GM23338 (cell line): ENCODE measurements around the gene ZNF331. TPM values are rescaled to one million over a fixed set of nuclear protein-coding genes. Genes with fewer than 3 reads are reported as not detected.

Source experiments
- ATAC-seq: fragments of 200-7000 bp; cut with Tn5 transposase; 3 replicates; pipeline ENCODE4 v1.9.1; 2020
- DNase-seq: peaks from one replicate; pipeline ENCODE4 v3.0.0-alpha.2; 2015; ENCODE audit warnings: low spot score
- H2AFZ ChIP-seq: fragments of 200-600 bp; sonication (generic); 2 replicates; pipeline ENCODE4 v1.8.0; 2016; ENCODE audit warnings: antibody characterized with exemption, mild to moderate bottlenecking, moderate library complexity
- H3F3A ChIP-seq: fragments of 200-600 bp; sonication (generic); replicated peaks from 2 replicates; pipeline ENCODE4 v1.8.0; 2017; ENCODE audit warnings: antibody characterized with exemption, mixed run types, low read depth
- H3K27ac ChIP-seq: fragments of 200-600 bp; sonication (generic); 2 replicates; pipeline ENCODE4 v1.6.1; 2016; ENCODE audit warnings: low read depth
- H3K27me3 ChIP-seq: fragments of 200-600 bp; sonication (generic); 2 replicates; pipeline ENCODE4 v1.8.0; 2016; ENCODE audit warnings: mild to moderate bottlenecking, mixed run types, moderate library complexity; ENCODE audit not compliant: insufficient read depth
- H3K36me3 ChIP-seq: fragments of 200-600 bp; sonication (generic); 2 replicates; pipeline ENCODE4 v1.8.0; 2016; ENCODE audit warnings: mild to moderate bottlenecking; ENCODE audit not compliant: insufficient read depth
- H3K4me1 ChIP-seq: fragments of 200-600 bp; sonication (generic); 2 replicates; pipeline ENCODE4 v1.8.0; 2016; ENCODE audit warnings: mild to moderate bottlenecking, moderate library complexity; ENCODE audit not compliant: insufficient read depth
- H3K4me2 ChIP-seq: fragments of 200-600 bp; sonication (generic); 2 replicates; pipeline ENCODE4 v1.7.1; 2017; ENCODE audit warnings: mixed run types
- H3K4me3 ChIP-seq: fragments of 200-600 bp; sonication (generic); 2 replicates; pipeline ENCODE4 v1.6.1; 2016; ENCODE audit warnings: mixed run types
- H3K79me2 ChIP-seq: fragments of 200-600 bp; sonication (generic); replicated peaks from 2 replicates; pipeline ENCODE4 v1.8.0; 2017; ENCODE audit warnings: mild to moderate bottlenecking; ENCODE audit not compliant: insufficient read depth
- H3K9me2 ChIP-seq: fragments of 200-600 bp; sonication (generic); 2 replicates; pipeline ENCODE4 v1.8.0; 2017; ENCODE audit not compliant: insufficient read depth
- H4K20me1 ChIP-seq: fragments of 200-600 bp; sonication (generic); replicated peaks from 2 replicates; pipeline ENCODE4 v1.8.0; 2017; ENCODE audit warnings: mild to moderate bottlenecking; ENCODE audit not compliant: insufficient read depth
- H3K27ac Mint-ChIP-seq: 2 replicates; pipeline ENCODE4 v1.8.0; 2020; ENCODE audit warnings: inconsistent platforms, mild to moderate bottlenecking, moderate library complexity, mixed read lengths
- H3K27me3 Mint-ChIP-seq: 3 replicates; pipeline ENCODE4 v1.8.0; 2022; ENCODE audit warnings: low read depth, mild to moderate bottlenecking, moderate library complexity, mixed read lengths, inconsistent platforms; ENCODE audit not compliant: insufficient read depth, poor library complexity
- H3K36me3 Mint-ChIP-seq: 3 replicates; pipeline ENCODE4 v1.8.0; 2021; ENCODE audit warnings: low read depth, mild to moderate bottlenecking, inconsistent platforms, moderate library complexity, mixed read lengths
- H3K4me1 Mint-ChIP-seq: 3 replicates; pipeline ENCODE4 v1.8.0; 2020; ENCODE audit warnings: mild to moderate bottlenecking, inconsistent platforms, mixed read lengths
- H3K4me3 Mint-ChIP-seq: 3 replicates; pipeline ENCODE4 v1.8.0; 2021; ENCODE audit warnings: moderate library complexity, mild to moderate bottlenecking, inconsistent platforms, mixed read lengths
- H3K9me3 Mint-ChIP-seq: 3 replicates; pipeline ENCODE4 v1.8.0; 2020; ENCODE audit warnings: moderate library complexity, mild to moderate bottlenecking, inconsistent platforms, mixed read lengths
- CREB1 ChIP-seq: fragments of 250-450 bp; sonication (Bioruptor Pico); IDR thresholded peaks from 2 replicates; pipeline ENCODE4 v1.5.0; 2020; ENCODE audit warnings: low read depth, mild to moderate bottlenecking, moderate library complexity
- EZH2 ChIP-seq: fragments of 200-600 bp; sonication (generic); IDR thresholded peaks from one replicate; pipeline ENCODE4 v1.8.0; 2017; ENCODE audit warnings: antibody characterized with exemption, mild to moderate bottlenecking, low read depth; ENCODE audit not compliant: unreplicated experiment
- EZH2phosphoT487 ChIP-seq: fragments of 200-600 bp; sonication (generic); IDR thresholded peaks from one replicate; pipeline ENCODE4 v1.8.1; 2018; ENCODE audit warnings: antibody characterized with exemption; ENCODE audit not compliant: unreplicated experiment
- JUNB ChIP-seq: IDR thresholded peaks from one replicate; pipeline ENCODE4 v1.6.1; 2016; ENCODE audit warnings: antibody characterized with exemption; ENCODE audit not compliant: unreplicated experiment
- NANOG ChIP-seq: IDR thresholded peaks from 2 replicates; pipeline ENCODE4 v1.6.1; 2016; ENCODE audit warnings: antibody characterized with exemption, borderline replicate concordance
- POLR2AphosphoS5 ChIP-seq: IDR thresholded peaks from 2 replicates; pipeline ENCODE4 v1.6.1; 2016; ENCODE audit warnings: antibody characterized with exemption, low read depth
- STAT1 ChIP-seq: IDR thresholded peaks from one replicate; pipeline ENCODE4 v1.6.1; 2016; ENCODE audit warnings: antibody characterized with exemption; ENCODE audit not compliant: unreplicated experiment
- ZNF114 ChIP-seq: fragments of 250-450 bp; sonication (Bioruptor Pico); IDR thresholded peaks from 2 replicates; pipeline ENCODE4 v1.5.0; 2020; ENCODE audit warnings: mild to moderate bottlenecking, moderate library complexity
- ZNF331 ChIP-seq: fragments of 250-450 bp; sonication (Bioruptor Pico); IDR thresholded peaks from 2 replicates; pipeline ENCODE4 v1.5.0; 2020; ENCODE audit warnings: low read depth, mild to moderate bottlenecking, moderate library complexity
- polyA plus RNA-seq: library from polyadenylated mRNA; unstranded; fragments of >200 nt; fragmentation: Nextera tagmentation; extraction: Ambion mirVana; gene quantifications from 2 replicates; pipeline ENCODE4 v1.2.1, GENCODE V29; 2016
- total RNA-seq: library from RNA; depleted of rRNA; stranded (reverse); fragments of >200 nt; shearing (Covaris generic); gene quantifications from 2 replicates; pipeline ENCODE4 v1.2.3, GENCODE V29; 2014
- TF ChIP-seq, protein P1 (sequence below): fragments of 250-450 bp; sonication (Bioruptor Pico); IDR thresholded peaks from 2 replicates; pipeline ENCODE4 v1.5.0; 2020; ENCODE audit warnings: mild to moderate bottlenecking, moderate library complexity
- TF ChIP-seq, protein P2 (sequence below), 2 experiments: fragments of 200-600 bp in 1 of 2; sonication (generic) in 1 of 2; conservative IDR thresholded peaks; 2 replicates each; pipeline versions ENCODE4 v1.5.1 to v1.6.1; 2016 to 2017; ENCODE audit warnings: antibody characterized with exemption in 2 of 2, low read depth in 2 of 2, mild to moderate bottlenecking in 2 of 2, moderate library complexity in 1 of 2
- TF ChIP-seq, protein P3 (sequence below): IDR thresholded peaks from 2 replicates; pipeline ENCODE4 v1.6.1; 2016; ENCODE audit warnings: antibody characterized with exemption
- TF ChIP-seq, protein P4 (sequence below): IDR thresholded peaks from one replicate; pipeline ENCODE4 v1.6.1; 2018; ENCODE audit warnings: antibody characterized with exemption; ENCODE audit not compliant: unreplicated experiment

ZNF331 gene
- total and polyA plus RNA-seq, 2 experiments from 2014 or later = 36.2 to 46.5 TPM

DNA sequence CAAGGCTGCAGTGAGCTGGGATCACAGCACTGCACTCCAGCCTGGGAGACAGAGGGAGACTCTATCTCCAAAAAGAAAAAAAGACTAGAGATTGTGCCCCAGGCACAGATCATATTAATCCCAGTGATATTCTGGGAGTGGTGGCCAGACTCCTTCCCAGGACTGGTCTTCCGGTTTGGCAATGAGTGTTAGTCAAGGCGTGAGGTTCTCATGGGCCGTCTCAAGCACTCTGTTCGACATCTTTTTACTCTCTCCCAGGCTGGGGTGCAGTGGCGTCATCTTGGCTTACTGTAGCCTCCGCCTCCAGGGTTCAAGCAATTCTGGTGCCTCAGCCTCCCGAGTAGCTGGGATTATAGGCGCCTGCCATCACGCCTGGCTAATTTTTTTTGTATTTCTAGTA is 88.5 kb downstream of the ZNF331 start:
- H3K27ac Mint-ChIP-seq = no peak overlapping the region
- ATAC-seq = no peak

More for the DNA sequence above, 88.5 kb downstream of the ZNF331 start:
- H3K4me1 Mint-ChIP-seq = peaks cover 8% of the 10 kb centered on the region
- peaks cover 4% of the 10 kb centered on the region; the same call in 1 of the 2 replicates for H3F3A ChIP-seq
- H3K9me3 Mint-ChIP-seq = no peaks in the 10 kb centered on the region
- no peaks in the 10 kb centered on the region for H3K9me2 ChIP-seq
- DNase-seq = no peak
- no peak overlapping the region for H3K27ac ChIP-seq
- H3K36me3 Mint-ChIP-seq = no peaks in the 10 kb centered on the region
- no peaks in the 10 kb centered on the region for H3K36me3 ChIP-seq
- H3K27me3 ChIP-seq = no peaks in the 10 kb centered on the region
- H3K79me2 ChIP-seq = no peaks in the 10 kb centered on the region
- H3K4me2 ChIP-seq = no peak overlapping the region
- H3K27me3 Mint-ChIP-seq = peaks cover 14% of the 10 kb centered on the region
- no peak overlapping the region for H3K4me3 ChIP-seq
- peak overlapping the region; percentile 81; the same call in 1 of the 2 replicates for H2AFZ ChIP-seq
- TF ChIP-seq JUNB = no peak
- TF ChIP-seq, protein P1, sequence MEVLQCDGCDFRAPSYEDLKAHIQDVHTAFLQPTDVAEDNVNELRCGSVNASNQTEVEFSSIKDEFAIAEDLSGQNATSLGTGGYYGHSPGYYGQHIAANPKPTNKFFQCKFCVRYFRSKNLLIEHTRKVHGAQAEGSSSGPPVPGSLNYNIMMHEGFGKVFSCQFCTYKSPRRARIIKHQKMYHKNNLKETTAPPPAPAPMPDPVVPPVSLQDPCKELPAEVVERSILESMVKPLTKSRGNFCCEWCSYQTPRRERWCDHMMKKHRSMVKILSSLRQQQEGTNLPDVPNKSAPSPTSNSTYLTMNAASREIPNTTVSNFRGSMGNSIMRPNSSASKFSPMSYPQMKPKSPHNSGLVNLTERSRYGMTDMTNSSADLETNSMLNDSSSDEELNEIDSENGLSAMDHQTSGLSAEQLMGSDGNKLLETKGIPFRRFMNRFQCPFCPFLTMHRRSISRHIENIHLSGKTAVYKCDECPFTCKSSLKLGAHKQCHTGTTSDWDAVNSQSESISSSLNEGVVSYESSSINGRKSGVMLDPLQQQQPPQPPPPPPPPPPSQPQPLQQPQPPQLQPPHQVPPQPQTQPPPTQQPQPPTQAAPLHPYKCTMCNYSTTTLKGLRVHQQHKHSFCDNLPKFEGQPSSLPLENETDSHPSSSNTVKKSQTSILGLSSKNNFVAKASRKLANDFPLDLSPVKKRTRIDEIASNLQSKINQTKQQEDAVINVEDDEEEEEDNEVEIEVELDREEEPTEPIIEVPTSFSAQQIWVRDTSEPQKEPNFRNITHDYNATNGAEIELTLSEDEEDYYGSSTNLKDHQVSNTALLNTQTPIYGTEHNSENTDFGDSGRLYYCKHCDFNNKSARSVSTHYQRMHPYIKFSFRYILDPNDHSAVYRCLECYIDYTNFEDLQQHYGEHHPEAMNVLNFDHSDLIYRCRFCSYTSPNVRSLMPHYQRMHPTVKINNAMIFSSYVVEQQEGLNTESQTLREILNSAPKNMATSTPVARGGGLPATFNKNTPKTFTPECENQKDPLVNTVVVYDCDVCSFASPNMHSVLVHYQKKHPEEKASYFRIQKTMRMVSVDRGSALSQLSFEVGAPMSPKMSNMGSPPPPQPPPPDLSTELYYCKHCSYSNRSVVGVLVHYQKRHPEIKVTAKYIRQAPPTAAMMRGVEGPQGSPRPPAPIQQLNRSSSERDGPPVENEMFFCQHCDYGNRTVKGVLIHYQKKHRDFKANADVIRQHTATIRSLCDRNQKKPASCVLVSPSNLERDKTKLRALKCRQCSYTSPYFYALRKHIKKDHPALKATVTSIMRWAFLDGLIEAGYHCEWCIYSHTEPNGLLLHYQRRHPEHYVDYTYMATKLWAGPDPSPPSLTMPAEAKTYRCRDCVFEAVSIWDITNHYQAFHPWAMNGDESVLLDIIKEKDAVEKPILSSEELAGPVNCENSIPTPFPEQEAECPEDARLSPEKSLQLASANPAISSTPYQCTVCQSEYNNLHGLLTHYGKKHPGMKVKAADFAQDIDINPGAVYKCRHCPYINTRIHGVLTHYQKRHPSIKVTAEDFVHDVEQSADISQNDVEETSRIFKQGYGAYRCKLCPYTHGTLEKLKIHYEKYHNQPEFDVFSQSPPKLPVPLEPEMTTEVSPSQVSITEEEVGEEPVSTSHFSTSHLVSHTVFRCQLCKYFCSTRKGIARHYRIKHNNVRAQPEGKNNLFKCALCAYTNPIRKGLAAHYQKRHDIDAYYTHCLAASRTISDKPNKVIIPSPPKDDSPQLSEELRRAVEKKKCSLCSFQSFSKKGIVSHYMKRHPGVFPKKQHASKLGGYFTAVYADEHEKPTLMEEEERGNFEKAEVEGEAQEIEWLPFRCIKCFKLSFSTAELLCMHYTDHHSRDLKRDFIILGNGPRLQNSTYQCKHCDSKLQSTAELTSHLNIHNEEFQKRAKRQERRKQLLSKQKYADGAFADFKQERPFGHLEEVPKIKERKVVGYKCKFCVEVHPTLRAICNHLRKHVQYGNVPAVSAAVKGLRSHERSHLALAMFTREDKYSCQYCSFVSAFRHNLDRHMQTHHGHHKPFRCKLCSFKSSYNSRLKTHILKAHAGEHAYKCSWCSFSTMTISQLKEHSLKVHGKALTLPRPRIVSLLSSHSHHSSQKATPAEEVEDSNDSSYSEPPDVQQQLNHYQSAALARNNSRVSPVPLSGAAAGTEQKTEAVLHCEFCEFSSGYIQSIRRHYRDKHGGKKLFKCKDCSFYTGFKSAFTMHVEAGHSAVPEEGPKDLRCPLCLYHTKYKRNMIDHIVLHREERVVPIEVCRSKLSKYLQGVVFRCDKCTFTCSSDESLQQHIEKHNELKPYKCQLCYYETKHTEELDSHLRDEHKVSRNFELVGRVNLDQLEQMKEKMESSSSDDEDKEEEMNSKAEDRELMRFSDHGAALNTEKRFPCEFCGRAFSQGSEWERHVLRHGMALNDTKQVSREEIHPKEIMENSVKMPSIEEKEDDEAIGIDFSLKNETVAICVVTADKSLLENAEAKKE = no peak
- TF ChIP-seq, protein P2, sequence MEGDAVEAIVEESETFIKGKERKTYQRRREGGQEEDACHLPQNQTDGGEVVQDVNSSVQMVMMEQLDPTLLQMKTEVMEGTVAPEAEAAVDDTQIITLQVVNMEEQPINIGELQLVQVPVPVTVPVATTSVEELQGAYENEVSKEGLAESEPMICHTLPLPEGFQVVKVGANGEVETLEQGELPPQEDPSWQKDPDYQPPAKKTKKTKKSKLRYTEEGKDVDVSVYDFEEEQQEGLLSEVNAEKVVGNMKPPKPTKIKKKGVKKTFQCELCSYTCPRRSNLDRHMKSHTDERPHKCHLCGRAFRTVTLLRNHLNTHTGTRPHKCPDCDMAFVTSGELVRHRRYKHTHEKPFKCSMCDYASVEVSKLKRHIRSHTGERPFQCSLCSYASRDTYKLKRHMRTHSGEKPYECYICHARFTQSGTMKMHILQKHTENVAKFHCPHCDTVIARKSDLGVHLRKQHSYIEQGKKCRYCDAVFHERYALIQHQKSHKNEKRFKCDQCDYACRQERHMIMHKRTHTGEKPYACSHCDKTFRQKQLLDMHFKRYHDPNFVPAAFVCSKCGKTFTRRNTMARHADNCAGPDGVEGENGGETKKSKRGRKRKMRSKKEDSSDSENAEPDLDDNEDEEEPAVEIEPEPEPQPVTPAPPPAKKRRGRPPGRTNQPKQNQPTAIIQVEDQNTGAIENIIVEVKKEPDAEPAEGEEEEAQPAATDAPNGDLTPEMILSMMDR (conservative IDR thresholded peaks at IDR 0.05; ENCODE audit: low read depth in 2 of 2) = no peak
- TF ChIP-seq NANOG = no peak
- TF ChIP-seq, protein P3, sequence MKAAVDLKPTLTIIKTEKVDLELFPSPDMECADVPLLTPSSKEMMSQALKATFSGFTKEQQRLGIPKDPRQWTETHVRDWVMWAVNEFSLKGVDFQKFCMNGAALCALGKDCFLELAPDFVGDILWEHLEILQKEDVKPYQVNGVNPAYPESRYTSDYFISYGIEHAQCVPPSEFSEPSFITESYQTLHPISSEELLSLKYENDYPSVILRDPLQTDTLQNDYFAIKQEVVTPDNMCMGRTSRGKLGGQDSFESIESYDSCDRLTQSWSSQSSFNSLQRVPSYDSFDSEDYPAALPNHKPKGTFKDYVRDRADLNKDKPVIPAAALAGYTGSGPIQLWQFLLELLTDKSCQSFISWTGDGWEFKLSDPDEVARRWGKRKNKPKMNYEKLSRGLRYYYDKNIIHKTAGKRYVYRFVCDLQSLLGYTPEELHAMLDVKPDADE = no peak
- TF ChIP-seq, protein P4, sequence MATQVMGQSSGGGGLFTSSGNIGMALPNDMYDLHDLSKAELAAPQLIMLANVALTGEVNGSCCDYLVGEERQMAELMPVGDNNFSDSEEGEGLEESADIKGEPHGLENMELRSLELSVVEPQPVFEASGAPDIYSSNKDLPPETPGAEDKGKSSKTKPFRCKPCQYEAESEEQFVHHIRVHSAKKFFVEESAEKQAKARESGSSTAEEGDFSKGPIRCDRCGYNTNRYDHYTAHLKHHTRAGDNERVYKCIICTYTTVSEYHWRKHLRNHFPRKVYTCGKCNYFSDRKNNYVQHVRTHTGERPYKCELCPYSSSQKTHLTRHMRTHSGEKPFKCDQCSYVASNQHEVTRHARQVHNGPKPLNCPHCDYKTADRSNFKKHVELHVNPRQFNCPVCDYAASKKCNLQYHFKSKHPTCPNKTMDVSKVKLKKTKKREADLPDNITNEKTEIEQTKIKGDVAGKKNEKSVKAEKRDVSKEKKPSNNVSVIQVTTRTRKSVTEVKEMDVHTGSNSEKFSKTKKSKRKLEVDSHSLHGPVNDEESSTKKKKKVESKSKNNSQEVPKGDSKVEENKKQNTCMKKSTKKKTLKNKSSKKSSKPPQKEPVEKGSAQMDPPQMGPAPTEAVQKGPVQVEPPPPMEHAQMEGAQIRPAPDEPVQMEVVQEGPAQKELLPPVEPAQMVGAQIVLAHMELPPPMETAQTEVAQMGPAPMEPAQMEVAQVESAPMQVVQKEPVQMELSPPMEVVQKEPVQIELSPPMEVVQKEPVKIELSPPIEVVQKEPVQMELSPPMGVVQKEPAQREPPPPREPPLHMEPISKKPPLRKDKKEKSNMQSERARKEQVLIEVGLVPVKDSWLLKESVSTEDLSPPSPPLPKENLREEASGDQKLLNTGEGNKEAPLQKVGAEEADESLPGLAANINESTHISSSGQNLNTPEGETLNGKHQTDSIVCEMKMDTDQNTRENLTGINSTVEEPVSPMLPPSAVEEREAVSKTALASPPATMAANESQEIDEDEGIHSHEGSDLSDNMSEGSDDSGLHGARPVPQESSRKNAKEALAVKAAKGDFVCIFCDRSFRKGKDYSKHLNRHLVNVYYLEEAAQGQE = no peak
- TF ChIP-seq POLR2AphosphoS5 = no peak
- no peak for TF ChIP-seq STAT1
- no peak for TF ChIP-seq EZH2
- no peak for TF ChIP-seq CREB1 (CRISPR knock-in tag)
- no peak for TF ChIP-seq ZNF331 (CRISPR knock-in tag)
- TF ChIP-seq ZNF114 (CRISPR knock-in tag) = no peak
- no peak for TF ChIP-seq EZH2phosphoT487
- H3K4me3 Mint-ChIP-seq = no peak overlapping the region
- H3K4me1 ChIP-seq = 0 out of 2 replicates have a peak, but pooled peaks cover 5% of the 10 kb centered on the region
- H4K20me1 ChIP-seq = no peaks in the 10 kb centered on the region
